ENCODE results near the gene TMC5. TPM values are rescaled to one million over a fixed set of nuclear protein-coding genes. Genes with fewer than 3 reads are reported as not detected.

TMC5 gene
- total and polyA plus RNA-seq, 2 of the 13 experiments (the other 11 are each of a cell fraction or from before 2014, with no cell fraction given): 0.09 to 0.41 TPM

DNA sequence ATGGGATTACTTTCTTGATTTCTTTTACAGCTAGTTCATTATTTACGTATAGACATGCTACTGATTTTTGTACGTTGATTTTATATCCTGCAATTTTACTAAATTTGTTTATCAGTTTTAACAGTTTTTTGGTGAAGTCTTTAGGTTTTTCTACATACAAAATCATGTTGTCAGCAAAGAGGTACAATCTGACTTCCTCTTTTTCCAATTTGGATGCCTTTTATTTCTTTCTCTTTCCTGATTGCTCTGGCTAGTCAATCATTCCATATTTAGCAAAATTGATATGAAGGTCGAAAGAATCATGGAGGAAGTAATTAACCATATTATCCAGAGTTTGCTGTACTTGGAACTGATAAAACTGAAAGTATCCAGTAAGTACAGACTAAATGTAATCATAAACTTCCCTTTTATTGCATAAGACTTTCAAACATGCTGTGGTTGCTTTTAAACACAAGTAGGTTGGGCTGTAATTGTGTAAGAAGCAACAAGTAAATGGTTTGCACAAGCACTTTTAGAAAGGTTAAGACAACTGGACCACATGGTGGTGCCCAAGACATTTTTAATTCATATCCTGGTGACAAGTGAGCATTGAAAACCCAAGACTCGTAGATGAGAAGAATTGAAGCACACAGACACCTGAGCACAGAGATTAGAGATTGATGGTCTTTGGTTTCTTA lies 95.8 kb downstream of the TMC5 start:
- ATAC-seq (no peak), DNase-seq (ENCODE audit: low spot score) (no peak), FAIRE-seq (no peak)
- intact Hi-C loops (cut with micrococcal nuclease; ENCODE audit: unreplicated experiment): loop anchor here (1.0 kb wide), 1 partner anchor 29 kb away; no protein-coding TSS in a partner anchor
- no peak overlapping the region for H3K9ac ChIP-seq (ENCODE audit: insufficient read depth, low read depth, low read length)
- H3K36me3 ChIP-seq (replicated peaks in 1 of 2; ENCODE audit: control insufficient read depth in 1 of 2, insufficient read depth in 2 of 2, low read length in 2 of 2): peaks cover 8 to 46% of the 10 kb centered on the region in 2 experiments
- no TSS peak for BruUV-seq (replicated peaks)
- TF ChIP-seq, protein P1, sequence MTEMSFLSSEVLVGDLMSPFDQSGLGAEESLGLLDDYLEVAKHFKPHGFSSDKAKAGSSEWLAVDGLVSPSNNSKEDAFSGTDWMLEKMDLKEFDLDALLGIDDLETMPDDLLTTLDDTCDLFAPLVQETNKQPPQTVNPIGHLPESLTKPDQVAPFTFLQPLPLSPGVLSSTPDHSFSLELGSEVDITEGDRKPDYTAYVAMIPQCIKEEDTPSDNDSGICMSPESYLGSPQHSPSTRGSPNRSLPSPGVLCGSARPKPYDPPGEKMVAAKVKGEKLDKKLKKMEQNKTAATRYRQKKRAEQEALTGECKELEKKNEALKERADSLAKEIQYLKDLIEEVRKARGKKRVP (CRISPR knock-in tag; IDR thresholded peaks at IDR 0.05): peak in 1 of 2 experiments; percentile 57; a peak in 1 of 4 replicates
- TF ChIP-seq, protein P2, sequence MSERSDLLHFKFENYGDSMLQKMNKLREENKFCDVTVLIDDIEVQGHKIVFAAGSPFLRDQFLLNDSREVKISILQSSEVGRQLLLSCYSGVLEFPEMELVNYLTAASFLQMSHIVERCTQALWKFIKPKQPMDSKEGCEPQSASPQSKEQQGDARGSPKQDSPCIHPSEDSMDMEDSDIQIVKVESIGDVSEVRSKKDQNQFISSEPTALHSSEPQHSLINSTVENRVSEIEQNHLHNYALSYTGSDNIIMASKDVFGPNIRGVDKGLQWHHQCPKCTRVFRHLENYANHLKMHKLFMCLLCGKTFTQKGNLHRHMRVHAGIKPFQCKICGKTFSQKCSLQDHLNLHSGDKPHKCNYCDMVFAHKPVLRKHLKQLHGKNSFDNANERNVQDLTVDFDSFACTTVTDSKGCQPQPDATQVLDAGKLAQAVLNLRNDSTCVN (CRISPR knock-in tag; IDR thresholded peaks at IDR 0.05; ENCODE audit: borderline replicate concordance): no peak
- TF ChIP-seq GATAD2A (CRISPR knock-in tag; IDR thresholded peaks at IDR 0.05) (peak; percentile 37; the same call in 1 of the 2 replicates), RAD51 (IDR thresholded peaks at IDR 0.05; ENCODE audit: borderline replicate concordance) (no peak), CEBPG (CRISPR knock-in tag; IDR thresholded peaks at IDR 0.05) (peak; percentile 58; the same call in 1 of the 2 replicates), NRL (CRISPR knock-in tag; IDR thresholded peaks at IDR 0.05; ENCODE audit: borderline replicate concordance) (no peak), FOXP1 (IDR thresholded peaks at IDR 0.05) (no peak), FOXP1 (CRISPR knock-in tag; IDR thresholded peaks at IDR 0.05) (no peak), FOXA3 (CRISPR knock-in tag; IDR thresholded peaks at IDR 0.05) (0 out of 2 replicates have a peak, but pooled peaks have one; percentile 6), ZFP82 (CRISPR knock-in tag; IDR thresholded peaks at IDR 0.05; ENCODE audit: borderline replicate concordance) (no peak), ZKSCAN8 (CRISPR knock-in tag; IDR thresholded peaks at IDR 0.05; ENCODE audit: borderline replicate concordance) (peak; percentile 64; the same call in 1 of the 2 replicates), STAG1 (CRISPR knock-in tag; IDR thresholded peaks at IDR 0.05) (peak; percentile 19; the same call in 1 of the 2 replicates)
- TF ChIP-seq, protein P3, sequence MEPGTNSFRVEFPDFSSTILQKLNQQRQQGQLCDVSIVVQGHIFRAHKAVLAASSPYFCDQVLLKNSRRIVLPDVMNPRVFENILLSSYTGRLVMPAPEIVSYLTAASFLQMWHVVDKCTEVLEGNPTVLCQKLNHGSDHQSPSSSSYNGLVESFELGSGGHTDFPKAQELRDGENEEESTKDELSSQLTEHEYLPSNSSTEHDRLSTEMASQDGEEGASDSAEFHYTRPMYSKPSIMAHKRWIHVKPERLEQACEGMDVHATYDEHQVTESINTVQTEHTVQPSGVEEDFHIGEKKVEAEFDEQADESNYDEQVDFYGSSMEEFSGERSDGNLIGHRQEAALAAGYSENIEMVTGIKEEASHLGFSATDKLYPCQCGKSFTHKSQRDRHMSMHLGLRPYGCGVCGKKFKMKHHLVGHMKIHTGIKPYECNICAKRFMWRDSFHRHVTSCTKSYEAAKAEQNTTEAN (CRISPR knock-in tag; conservative IDR thresholded peaks at IDR 0.05): peak; percentile 73; the same call in 1 of the 2 replicates
- TF ChIP-seq, protein P4, sequence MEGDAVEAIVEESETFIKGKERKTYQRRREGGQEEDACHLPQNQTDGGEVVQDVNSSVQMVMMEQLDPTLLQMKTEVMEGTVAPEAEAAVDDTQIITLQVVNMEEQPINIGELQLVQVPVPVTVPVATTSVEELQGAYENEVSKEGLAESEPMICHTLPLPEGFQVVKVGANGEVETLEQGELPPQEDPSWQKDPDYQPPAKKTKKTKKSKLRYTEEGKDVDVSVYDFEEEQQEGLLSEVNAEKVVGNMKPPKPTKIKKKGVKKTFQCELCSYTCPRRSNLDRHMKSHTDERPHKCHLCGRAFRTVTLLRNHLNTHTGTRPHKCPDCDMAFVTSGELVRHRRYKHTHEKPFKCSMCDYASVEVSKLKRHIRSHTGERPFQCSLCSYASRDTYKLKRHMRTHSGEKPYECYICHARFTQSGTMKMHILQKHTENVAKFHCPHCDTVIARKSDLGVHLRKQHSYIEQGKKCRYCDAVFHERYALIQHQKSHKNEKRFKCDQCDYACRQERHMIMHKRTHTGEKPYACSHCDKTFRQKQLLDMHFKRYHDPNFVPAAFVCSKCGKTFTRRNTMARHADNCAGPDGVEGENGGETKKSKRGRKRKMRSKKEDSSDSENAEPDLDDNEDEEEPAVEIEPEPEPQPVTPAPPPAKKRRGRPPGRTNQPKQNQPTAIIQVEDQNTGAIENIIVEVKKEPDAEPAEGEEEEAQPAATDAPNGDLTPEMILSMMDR (CRISPR knock-in tag; IDR thresholded peaks at IDR 0.05): peak; percentile 27; the same call in 1 of the 2 replicates
- H3K4me2 ChIP-seq (ENCODE audit: low read depth, low read length): no peak overlapping the region
- peaks cover 28% of the 10 kb centered on the region for H3K4me1 ChIP-seq (ENCODE audit: insufficient read depth, low read length)
- ChIA-PET CTCF (ENCODE audit: low intra/inter-chr PET ratio, low total read pairs) (no interaction called here), POLR2A (interaction anchor here (0.9 kb wide), 1 partner anchor 10 kb away, joined by 4 read pairs; the partner anchor contains the start of gene CCP110)
- no peak overlapping the region for H3K27ac ChIP-seq (ENCODE audit: extremely low read length, insufficient read depth, low read length)
- in situ Hi-C loops (cut with HindIII; ENCODE audit: extremely low pct_ligation_motif_present, low pct_unique_long_range_greater_than_20kb): no loop called here
- H3K79me2 ChIP-seq (ENCODE audit: insufficient read depth, low read length): no peaks in the 10 kb centered on the region
- no peak overlapping the region for H2AFZ ChIP-seq (ENCODE audit: low read length)
- 95% methylated on average over 4 of the region's 4 CpGs for WGBS (ENCODE audit: low lambda C conversion rate)
- H3K27me3 ChIP-seq (ENCODE audit: control insufficient read depth in 1 of 2, insufficient read depth in 2 of 2, low read length in 2 of 2): no peaks in the 10 kb centered on the region
- H3K9me3 ChIP-seq (ENCODE audit: low read length): no peaks in the 10 kb centered on the region
- H3K4me3 ChIP-seq (replicated peaks in 1 of 3; ENCODE audit: insufficient read depth in 1 of 3, low read depth in 2 of 3, low read length in 3 of 3): no peak overlapping the region
- H4K20me1 ChIP-seq (ENCODE audit: insufficient read depth, low read length): no peaks in the 10 kb centered on the region
